ENCODE data around the gene NANOS3. TPM values are rescaled to one million over a fixed set of nuclear protein-coding genes. Genes with fewer than 3 reads are reported as not detected.

The NANOS3 gene
- total and polyA plus RNA-seq, 9 of the 15 experiments (the other 6 are each of a cell fraction or from before 2014, with no cell fraction given), result not detected

GRCh38 chr19:13880059-13881043, 3.4 kb downstream of the NANOS3 start (continued):
- TF ChIP-seq ZBTB5 (IDR thresholded peaks at IDR 0.05) (no peak), C11orf30 (IDR thresholded peaks at IDR 0.05; ENCODE audit: low read depth) (peak; percentile 95), NEUROD1 (IDR thresholded peaks at IDR 0.05; ENCODE audit: borderline replicate concordance, low read depth, low read length, partially characterized antibody) (peak; percentile 71), NFRKB (IDR thresholded peaks at IDR 0.05; ENCODE audit: low read depth) (peak; percentile 78; the same call in 1 of the 2 replicates), KLF16 (IDR thresholded peaks at IDR 0.05) (peak; percentile 65), KLF13 (tag; IDR thresholded peaks at IDR 0.05; ENCODE audit: borderline replicate concordance, low read depth) (no peak), RFX1 (IDR thresholded peaks at IDR 0.05) (no peak), JUNB (CRISPR knock-in tag; conservative IDR thresholded peaks at IDR 0.05) (peak; percentile 74), TARDBP (IDR thresholded peaks at IDR 0.05) (peak; percentile 88), HOXB6 (CRISPR knock-in tag; IDR thresholded peaks at IDR 0.05; ENCODE audit: borderline replicate concordance) (no peak), MEIS2 (IDR thresholded peaks at IDR 0.05; ENCODE audit: partially characterized antibody) (peak; percentile 62), CHD1 (IDR thresholded peaks at IDR 0.05; ENCODE audit: low read length) (no peak), LEF1 (IDR thresholded peaks at IDR 0.05) (peak; percentile 18; the same call in 1 of the 2 replicates), XRCC5 (IDR thresholded peaks at IDR 0.05; ENCODE audit: low read depth, low read length) (peak; percentile 85), SMARCB1 (IDR thresholded peaks at IDR 0.05; ENCODE audit: insufficient read length, low read depth) (no peak), ETV5 (CRISPR knock-in tag; IDR thresholded peaks at IDR 0.05; ENCODE audit: low read depth) (peak; percentile 64; the same call in 1 of the 2 replicates), FOXK1 (CRISPR knock-in tag; IDR thresholded peaks at IDR 0.05; ENCODE audit: borderline replicate concordance) (peak; percentile 41; the same call in 1 of the 2 replicates), ZBED1 (IDR thresholded peaks at IDR 0.05) (no peak), ATF1 (CRISPR knock-in tag; IDR thresholded peaks at IDR 0.05) (no peak; the same call in 1 of the 2 replicates), ATF1 (tag; IDR thresholded peaks at IDR 0.05) (peak; percentile 95), SIN3B (IDR thresholded peaks at IDR 0.05; ENCODE audit: low read depth) (peak; percentile 44; the same call in 1 of the 2 replicates), NONO (IDR thresholded peaks at IDR 0.05; ENCODE audit: low read depth in 2 of 2, low read length in 1 of 2) (peak in 1 of 2 experiments; percentile 41; a peak in 1 of 4 replicates), MAFK (IDR thresholded peaks at IDR 0.05; ENCODE audit: low read length) (peak; percentile 76)
- TF ChIP-seq, protein P1, sequence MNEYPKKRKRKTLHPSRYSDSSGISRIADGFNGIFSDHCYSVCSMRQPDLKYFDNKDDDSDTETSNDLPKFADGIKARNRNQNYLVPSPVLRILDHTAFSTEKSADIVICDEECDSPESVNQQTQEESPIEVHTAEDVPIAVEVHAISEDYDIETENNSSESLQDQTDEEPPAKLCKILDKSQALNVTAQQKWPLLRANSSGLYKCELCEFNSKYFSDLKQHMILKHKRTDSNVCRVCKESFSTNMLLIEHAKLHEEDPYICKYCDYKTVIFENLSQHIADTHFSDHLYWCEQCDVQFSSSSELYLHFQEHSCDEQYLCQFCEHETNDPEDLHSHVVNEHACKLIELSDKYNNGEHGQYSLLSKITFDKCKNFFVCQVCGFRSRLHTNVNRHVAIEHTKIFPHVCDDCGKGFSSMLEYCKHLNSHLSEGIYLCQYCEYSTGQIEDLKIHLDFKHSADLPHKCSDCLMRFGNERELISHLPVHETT (CRISPR knock-in tag; conservative IDR thresholded peaks at IDR 0.05 in 1 of 2, IDR thresholded peaks at IDR 0.05 in 1 of 2), result peak in 1 of 2 experiments; percentile 77; a peak in 2 of 4 replicates
- TF ChIP-seq, protein P2, sequence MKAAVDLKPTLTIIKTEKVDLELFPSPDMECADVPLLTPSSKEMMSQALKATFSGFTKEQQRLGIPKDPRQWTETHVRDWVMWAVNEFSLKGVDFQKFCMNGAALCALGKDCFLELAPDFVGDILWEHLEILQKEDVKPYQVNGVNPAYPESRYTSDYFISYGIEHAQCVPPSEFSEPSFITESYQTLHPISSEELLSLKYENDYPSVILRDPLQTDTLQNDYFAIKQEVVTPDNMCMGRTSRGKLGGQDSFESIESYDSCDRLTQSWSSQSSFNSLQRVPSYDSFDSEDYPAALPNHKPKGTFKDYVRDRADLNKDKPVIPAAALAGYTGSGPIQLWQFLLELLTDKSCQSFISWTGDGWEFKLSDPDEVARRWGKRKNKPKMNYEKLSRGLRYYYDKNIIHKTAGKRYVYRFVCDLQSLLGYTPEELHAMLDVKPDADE (conservative IDR thresholded peaks at IDR 0.05; ENCODE audit: control insufficient read depth, low read depth, low read length), result peak; percentile 71; the same call in 1 of the 2 replicates
